NB4 (cell line): ENCODE results near the gene KLHL30.

Experiments used
- MYC ChIP-seq: IDR thresholded peaks from 2 replicates; pipeline ENCODE4 v1.6.1; 2011; ENCODE audit warnings: low read depth, low read length
- POLR2A ChIP-seq: IDR thresholded peaks from 2 replicates; pipeline ENCODE4 v1.6.1; 2011; ENCODE audit warnings: mild to moderate bottlenecking; ENCODE audit not compliant: insufficient read length; ENCODE audit errors: extremely low read depth
- TF ChIP-seq, protein P1 (sequence below): IDR thresholded peaks from one replicate; pipeline ENCODE4 v1.5.1; 2012; ENCODE audit warnings: low read depth, low read length
- TF ChIP-seq, protein P2 (sequence below): IDR thresholded peaks from 2 replicates; pipeline ENCODE4 v1.6.1; 2011; ENCODE audit warnings: low read depth, low read length

DNA sequence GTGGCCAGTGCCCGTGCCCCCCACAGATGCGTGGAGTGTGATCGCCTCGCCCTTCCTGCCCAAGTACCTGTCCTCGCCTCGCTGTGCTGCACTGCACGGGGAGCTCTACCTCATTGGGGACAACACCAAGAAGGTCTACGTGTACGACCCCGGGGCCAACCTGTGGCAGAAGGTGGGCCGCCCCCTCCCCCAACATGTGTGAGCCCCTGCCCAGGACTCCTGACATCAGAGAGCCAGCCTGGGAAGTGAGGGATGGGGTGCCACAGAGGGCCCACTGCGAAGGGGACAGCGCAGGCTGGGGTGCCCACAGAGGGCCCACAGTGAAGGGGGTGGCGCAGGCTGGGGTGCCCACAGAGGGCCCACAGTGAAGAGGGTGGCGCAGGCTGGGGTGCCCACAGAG lies 10.5 kb downstream of the KLHL30 start:
- TF ChIP-seq POLR2A, result no peak
- TF ChIP-seq MYC, result no peak
- TF ChIP-seq, protein P1, sequence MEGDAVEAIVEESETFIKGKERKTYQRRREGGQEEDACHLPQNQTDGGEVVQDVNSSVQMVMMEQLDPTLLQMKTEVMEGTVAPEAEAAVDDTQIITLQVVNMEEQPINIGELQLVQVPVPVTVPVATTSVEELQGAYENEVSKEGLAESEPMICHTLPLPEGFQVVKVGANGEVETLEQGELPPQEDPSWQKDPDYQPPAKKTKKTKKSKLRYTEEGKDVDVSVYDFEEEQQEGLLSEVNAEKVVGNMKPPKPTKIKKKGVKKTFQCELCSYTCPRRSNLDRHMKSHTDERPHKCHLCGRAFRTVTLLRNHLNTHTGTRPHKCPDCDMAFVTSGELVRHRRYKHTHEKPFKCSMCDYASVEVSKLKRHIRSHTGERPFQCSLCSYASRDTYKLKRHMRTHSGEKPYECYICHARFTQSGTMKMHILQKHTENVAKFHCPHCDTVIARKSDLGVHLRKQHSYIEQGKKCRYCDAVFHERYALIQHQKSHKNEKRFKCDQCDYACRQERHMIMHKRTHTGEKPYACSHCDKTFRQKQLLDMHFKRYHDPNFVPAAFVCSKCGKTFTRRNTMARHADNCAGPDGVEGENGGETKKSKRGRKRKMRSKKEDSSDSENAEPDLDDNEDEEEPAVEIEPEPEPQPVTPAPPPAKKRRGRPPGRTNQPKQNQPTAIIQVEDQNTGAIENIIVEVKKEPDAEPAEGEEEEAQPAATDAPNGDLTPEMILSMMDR, result no peak
- TF ChIP-seq, protein P2, sequence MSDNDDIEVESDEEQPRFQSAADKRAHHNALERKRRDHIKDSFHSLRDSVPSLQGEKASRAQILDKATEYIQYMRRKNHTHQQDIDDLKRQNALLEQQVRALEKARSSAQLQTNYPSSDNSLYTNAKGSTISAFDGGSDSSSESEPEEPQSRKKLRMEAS, result no peak
